HepG2 (cell line): ENCODE results near the gene SLC22A23. TPM values are rescaled to one million over a fixed set of nuclear protein-coding genes. Genes with fewer than 3 reads are reported as not detected.

Source experiments
- JUNB ChIP-seq: sonication (generic); formaldehyde crosslinking; IDR thresholded peaks from 2 replicates; pipeline ENCODE4 v1.8.0; 2022; ENCODE audit warnings: missing genetic modification reagents, mild to moderate bottlenecking, borderline replicate concordance
- MEF2D ChIP-seq: sonication (generic); formaldehyde crosslinking; IDR thresholded peaks from 2 replicates; pipeline ENCODE4 v1.5.1; 2020; ENCODE audit warnings: mild to moderate bottlenecking, missing genetic modification reagents
- MYPOP ChIP-seq: sonication (generic); formaldehyde crosslinking; IDR thresholded peaks from 2 replicates; pipeline ENCODE4 v1.8.1; 2023; ENCODE audit warnings: mild to moderate bottlenecking, moderate library complexity, missing genetic modification reagents
- NFKB2 ChIP-seq: sonication (generic); formaldehyde crosslinking; IDR thresholded peaks from 2 replicates; pipeline ENCODE4 v1.4.0; 2020; ENCODE audit warnings: missing genetic modification reagents, borderline replicate concordance
- PAXIP1 ChIP-seq: sonication (generic); formaldehyde crosslinking; conservative IDR thresholded peaks from 2 replicates; pipeline ENCODE4 v1.4.0; 2020; ENCODE audit warnings: mild to moderate bottlenecking, missing genetic modification reagents, moderate library complexity
- SALL1 ChIP-seq: sonication (generic); formaldehyde crosslinking; IDR thresholded peaks from 2 replicates; pipeline ENCODE4 v1.8.0; 2022; ENCODE audit warnings: mild to moderate bottlenecking, missing genetic modification reagents
- SMC3 ChIP-seq: IDR thresholded peaks from 2 replicates; pipeline ENCODE4 v1.6.1; 2011; ENCODE audit warnings: low read length, improper control_type of control experiment
- TCF7 ChIP-seq: sonication (generic); IDR thresholded peaks from 2 replicates; pipeline ENCODE4 v1.6.1; 2016; ENCODE audit warnings: antibody characterized with exemption, low read depth
- ZBTB33 ChIP-seq: sonication (generic); formaldehyde crosslinking; IDR thresholded peaks from 2 replicates; pipeline ENCODE4 v1.4.0; 2020; ENCODE audit warnings: missing genetic modification reagents
- ZFX ChIP-seq: sonication (generic); formaldehyde crosslinking; IDR thresholded peaks from 2 replicates; pipeline ENCODE4 v1.4.0; 2020; ENCODE audit warnings: mild to moderate bottlenecking, low read depth, missing genetic modification reagents, moderate library complexity
- ZNF354B ChIP-seq: sonication (generic); formaldehyde crosslinking; IDR thresholded peaks from 2 replicates; pipeline ENCODE4 v1.8.0; 2022; ENCODE audit warnings: mild to moderate bottlenecking, missing genetic modification reagents
- ZSCAN9 ChIP-seq: IDR thresholded peaks from 2 replicates; pipeline ENCODE4 v1.6.1; 2016; ENCODE audit warnings: borderline replicate concordance
- polyA plus RNA-seq, 8 experiments: library from polyadenylated mRNA; depleted of rRNA in 3 of 8; stranded (reverse) in 7 of 8; unstranded in 1 of 8; fragments of >200 nt; fragmentation: Illumina TruSeq in 4 of 8; extraction: Trizol in 4 of 8; gene quantifications; 2 replicates each; pipeline versions ENCODE4 v1.2.1 to v1.2.3, GENCODE V29; 2011 to 2016; ENCODE audit warnings: low read depth in 4 of 8, missing spikeins in 1 of 8, mixed read lengths in 1 of 8; ENCODE audit not compliant: insufficient read depth in 1 of 8
- total RNA-seq, 5 experiments: library from RNA; depleted of rRNA; stranded (reverse); fragments of >200 nt; fragmentation: Illumina TruSeq; extraction: Trizol; gene quantifications; 2 replicates each; pipeline ENCODE4 v1.2.3, GENCODE V29; 2016; ENCODE audit warnings: low read depth in 1 of 5
- TF ChIP-seq, protein P1 (sequence below): sonication (generic); formaldehyde crosslinking; IDR thresholded peaks from 2 replicates; pipeline ENCODE4 v1.5.0; 2020; ENCODE audit warnings: mild to moderate bottlenecking, missing genetic modification reagents, borderline replicate concordance

Gene SLC22A23
- total and polyA plus RNA-seq, 2 of the 13 experiments (the other 11 are each of a cell fraction or from before 2014, with no cell fraction given) = 11.8 to 17.5 TPM

GRCh38 chr6:3438190-3439167, 18.4 kb downstream of the SLC22A23 start (continued):
- TF ChIP-seq JUNB (CRISPR knock-in tag) = no peak
- TF ChIP-seq NFKB2 = peak; percentile 50; the same call in 1 of the 2 replicates
- 0 out of 2 replicates have a peak, but pooled peaks have one; percentile 42 for TF ChIP-seq SALL1 (CRISPR knock-in tag)
- no peak for TF ChIP-seq MYPOP
- 0 out of 2 replicates have a peak, but pooled peaks have one; percentile 15 for TF ChIP-seq ZSCAN9 (CRISPR knock-in tag)
- TF ChIP-seq MEF2D (CRISPR knock-in tag) = peak; percentile 63; the same call in 1 of the 2 replicates
- TF ChIP-seq SMC3 = 0 out of 2 replicates have a peak, but pooled peaks have one; percentile 5
- TF ChIP-seq ZNF354B = 0 out of 2 replicates have a peak, but pooled peaks have one; percentile 49
- TF ChIP-seq ZBTB33 (CRISPR knock-in tag) = peak; percentile 99
- peak; percentile 45; the same call in 1 of the 2 replicates for TF ChIP-seq ZFX (CRISPR knock-in tag)
- TF ChIP-seq TCF7 = no peak
- TF ChIP-seq PAXIP1 (CRISPR knock-in tag) = 0 out of 2 replicates have a peak, but pooled peaks have one; percentile 32
- TF ChIP-seq, protein P1, sequence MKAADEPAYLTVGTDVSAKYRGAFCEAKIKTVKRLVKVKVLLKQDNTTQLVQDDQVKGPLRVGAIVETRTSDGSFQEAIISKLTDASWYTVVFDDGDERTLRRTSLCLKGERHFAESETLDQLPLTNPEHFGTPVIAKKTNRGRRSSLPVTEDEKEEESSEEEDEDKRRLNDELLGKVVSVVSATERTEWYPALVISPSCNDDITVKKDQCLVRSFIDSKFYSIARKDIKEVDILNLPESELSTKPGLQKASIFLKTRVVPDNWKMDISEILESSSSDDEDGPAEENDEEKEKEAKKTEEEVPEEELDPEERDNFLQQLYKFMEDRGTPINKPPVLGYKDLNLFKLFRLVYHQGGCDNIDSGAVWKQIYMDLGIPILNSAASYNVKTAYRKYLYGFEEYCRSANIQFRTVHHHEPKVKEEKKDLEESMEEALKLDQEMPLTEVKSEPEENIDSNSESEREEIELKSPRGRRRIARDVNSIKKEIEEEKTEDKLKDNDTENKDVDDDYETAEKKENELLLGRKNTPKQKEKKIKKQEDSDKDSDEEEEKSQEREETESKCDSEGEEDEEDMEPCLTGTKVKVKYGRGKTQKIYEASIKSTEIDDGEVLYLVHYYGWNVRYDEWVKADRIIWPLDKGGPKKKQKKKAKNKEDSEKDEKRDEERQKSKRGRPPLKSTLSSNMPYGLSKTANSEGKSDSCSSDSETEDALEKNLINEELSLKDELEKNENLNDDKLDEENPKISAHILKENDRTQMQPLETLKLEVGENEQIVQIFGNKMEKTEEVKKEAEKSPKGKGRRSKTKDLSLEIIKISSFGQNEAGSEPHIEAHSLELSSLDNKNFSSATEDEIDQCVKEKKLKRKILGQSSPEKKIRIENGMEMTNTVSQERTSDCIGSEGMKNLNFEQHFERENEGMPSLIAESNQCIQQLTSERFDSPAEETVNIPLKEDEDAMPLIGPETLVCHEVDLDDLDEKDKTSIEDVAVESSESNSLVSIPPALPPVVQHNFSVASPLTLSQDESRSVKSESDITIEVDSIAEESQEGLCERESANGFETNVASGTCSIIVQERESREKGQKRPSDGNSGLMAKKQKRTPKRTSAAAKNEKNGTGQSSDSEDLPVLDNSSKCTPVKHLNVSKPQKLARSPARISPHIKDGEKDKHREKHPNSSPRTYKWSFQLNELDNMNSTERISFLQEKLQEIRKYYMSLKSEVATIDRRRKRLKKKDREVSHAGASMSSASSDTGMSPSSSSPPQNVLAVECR (CRISPR knock-in tag) = peak; percentile 57; the same call in 1 of the 2 replicates
